Suprapubic skin (tissue), 3 donors: ENCODE measurements around the gene TBPL1.

ENCODE experiments used
- EP300 ChIP-seq: sonication (generic); formaldehyde crosslinking; IDR thresholded peaks from one replicate; pipeline ENCODE4 v1.6.1; 2017; ENCODE audit warnings: antibody characterized with exemption
- TF ChIP-seq, protein P1 (sequence below), 2 donors: fragments of 200-600 bp in 1 of 2; fragments of 450-650 bp in 1 of 2; sonication (generic) in 1 of 2; IDR thresholded peaks; one replicate each; pipeline ENCODE4 v1.5.1; 2016 to 2019; ENCODE audit warnings: antibody characterized with exemption in 2 of 2, mild to moderate bottlenecking in 1 of 2, moderate library complexity in 1 of 2

DNA sequence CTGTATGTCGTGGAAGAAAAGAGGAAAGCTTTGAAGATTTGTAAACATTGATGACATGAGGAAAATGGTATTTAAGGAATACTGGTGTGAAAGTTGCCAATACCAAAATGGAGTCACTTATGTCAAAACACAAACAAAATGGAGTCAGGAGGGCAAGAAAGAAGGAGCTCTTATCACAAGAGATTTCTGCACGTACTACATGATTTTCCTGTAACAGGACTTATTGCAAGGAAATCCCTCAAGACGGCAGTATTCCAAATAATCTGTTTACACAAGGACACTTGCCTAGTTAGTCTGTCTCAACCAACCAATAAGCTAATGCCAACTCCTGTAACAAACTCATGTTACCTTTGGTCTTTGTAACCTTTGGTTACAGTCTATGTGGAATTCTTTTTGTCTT, 69.6 kb downstream of the TBPL1 start:
- TF ChIP-seq EP300, result no peak
- TF ChIP-seq, protein P1, sequence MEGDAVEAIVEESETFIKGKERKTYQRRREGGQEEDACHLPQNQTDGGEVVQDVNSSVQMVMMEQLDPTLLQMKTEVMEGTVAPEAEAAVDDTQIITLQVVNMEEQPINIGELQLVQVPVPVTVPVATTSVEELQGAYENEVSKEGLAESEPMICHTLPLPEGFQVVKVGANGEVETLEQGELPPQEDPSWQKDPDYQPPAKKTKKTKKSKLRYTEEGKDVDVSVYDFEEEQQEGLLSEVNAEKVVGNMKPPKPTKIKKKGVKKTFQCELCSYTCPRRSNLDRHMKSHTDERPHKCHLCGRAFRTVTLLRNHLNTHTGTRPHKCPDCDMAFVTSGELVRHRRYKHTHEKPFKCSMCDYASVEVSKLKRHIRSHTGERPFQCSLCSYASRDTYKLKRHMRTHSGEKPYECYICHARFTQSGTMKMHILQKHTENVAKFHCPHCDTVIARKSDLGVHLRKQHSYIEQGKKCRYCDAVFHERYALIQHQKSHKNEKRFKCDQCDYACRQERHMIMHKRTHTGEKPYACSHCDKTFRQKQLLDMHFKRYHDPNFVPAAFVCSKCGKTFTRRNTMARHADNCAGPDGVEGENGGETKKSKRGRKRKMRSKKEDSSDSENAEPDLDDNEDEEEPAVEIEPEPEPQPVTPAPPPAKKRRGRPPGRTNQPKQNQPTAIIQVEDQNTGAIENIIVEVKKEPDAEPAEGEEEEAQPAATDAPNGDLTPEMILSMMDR (IDR thresholded peaks at IDR 0.05), result no peak
